ENCODE data around the gene OLFM1.

DNA sequence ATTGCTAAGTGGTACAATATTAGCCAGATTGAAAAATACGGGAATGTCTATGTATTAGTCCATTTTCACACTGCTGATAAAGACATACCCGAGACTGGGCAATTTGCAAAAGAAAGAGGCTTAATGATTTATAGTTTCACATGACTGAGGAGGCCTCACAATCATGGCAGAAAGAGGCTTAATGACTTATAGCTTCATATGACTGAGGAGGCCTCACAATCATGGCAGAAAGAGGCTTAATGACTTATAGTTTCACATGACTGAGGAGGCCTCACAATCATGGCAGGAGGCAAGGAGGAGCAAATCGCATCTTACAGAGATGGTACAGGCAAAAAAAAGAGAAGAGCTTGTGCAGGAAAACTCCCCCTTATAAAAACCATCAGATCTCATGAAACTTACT lies 32.3 kb upstream of the OLFM1 start:
- TF ChIP-seq, protein P1, sequence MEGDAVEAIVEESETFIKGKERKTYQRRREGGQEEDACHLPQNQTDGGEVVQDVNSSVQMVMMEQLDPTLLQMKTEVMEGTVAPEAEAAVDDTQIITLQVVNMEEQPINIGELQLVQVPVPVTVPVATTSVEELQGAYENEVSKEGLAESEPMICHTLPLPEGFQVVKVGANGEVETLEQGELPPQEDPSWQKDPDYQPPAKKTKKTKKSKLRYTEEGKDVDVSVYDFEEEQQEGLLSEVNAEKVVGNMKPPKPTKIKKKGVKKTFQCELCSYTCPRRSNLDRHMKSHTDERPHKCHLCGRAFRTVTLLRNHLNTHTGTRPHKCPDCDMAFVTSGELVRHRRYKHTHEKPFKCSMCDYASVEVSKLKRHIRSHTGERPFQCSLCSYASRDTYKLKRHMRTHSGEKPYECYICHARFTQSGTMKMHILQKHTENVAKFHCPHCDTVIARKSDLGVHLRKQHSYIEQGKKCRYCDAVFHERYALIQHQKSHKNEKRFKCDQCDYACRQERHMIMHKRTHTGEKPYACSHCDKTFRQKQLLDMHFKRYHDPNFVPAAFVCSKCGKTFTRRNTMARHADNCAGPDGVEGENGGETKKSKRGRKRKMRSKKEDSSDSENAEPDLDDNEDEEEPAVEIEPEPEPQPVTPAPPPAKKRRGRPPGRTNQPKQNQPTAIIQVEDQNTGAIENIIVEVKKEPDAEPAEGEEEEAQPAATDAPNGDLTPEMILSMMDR (IDR thresholded peaks at IDR 0.05), result no peak
- no peak for TF ChIP-seq POLR2A (IDR thresholded peaks at IDR 0.05)

Data from uterus (tissue), 2 donors.